Endothelial cell of umbilical vein (primary cell): ENCODE results near the gene OR8J1. TPM values are rescaled to one million over a fixed set of nuclear protein-coding genes. Genes with fewer than 3 reads are reported as not detected.
"Not testable (repeated sequence)": the region's sequence is repeated elsewhere in the genome, so short reads cannot be mapped to it uniquely, and the experiment has no call there.

Experiments used
- BruUV-seq: library from RNA; stranded (reverse); fragments of 400-500 nt; replicated peaks from 2 replicates; lab custom pipeline; 2021; lab: Mats Ljungman, UMichigan
- CTCF ChIA-PET: fragments of 300-600, 350-600 bp; sonication (Branson Sonifier 250); formaldehyde crosslinking; loops from one replicate; lab custom pipeline; 2021; ENCODE audit warnings: antibody characterized with exemption, inconsistent platforms; lab: Charles Lee
- POLR2A ChIA-PET: fragments of 300-600, 350-600 bp; sonication (Branson Sonifier 250); formaldehyde crosslinking; loops from one replicate; lab custom pipeline; 2021; ENCODE audit warnings: antibody characterized with exemption, inconsistent platforms; lab: Charles Lee
- DNase-seq: peaks from one replicate; pipeline ENCODE4 v3.0.0-alpha.2; 2011; ENCODE audit warnings: low read depth, low spot score
- FAIRE-seq: peaks from 2 replicates; lab custom pipeline; 2011; peaks lifted over from hg19 to GRCh38; lab: Jason Lieb, UNC
- H2AFZ ChIP-seq: 2 replicates; pipeline ENCODE4 v1.6.0; 2012; ENCODE audit warnings: low read depth, low read length, control low read depth, inconsistent platforms
- H3K27ac ChIP-seq: 2 replicates; pipeline ENCODE4 v1.5.1; 2011; ENCODE audit warnings: low read depth, mild to moderate bottlenecking, control low read depth, low read length, moderate library complexity; ENCODE audit not compliant: insufficient read depth
- H3K27me3 ChIP-seq, 2 experiments: 2 replicates each; pipeline versions ENCODE4 v1.6.0 to v1.6.1; 2011; ENCODE audit warnings: low read length in 2 of 2, mixed read lengths in 1 of 2; ENCODE audit not compliant: control insufficient read depth in 2 of 2, insufficient read depth in 2 of 2
- H3K36me3 ChIP-seq, 2 experiments: 2 replicates in 1 of 2; 3 replicates in 1 of 2; pipeline ENCODE4 v1.5.1; 2011; ENCODE audit warnings: low read length in 2 of 2, mild to moderate bottlenecking in 1 of 2, moderate library complexity in 1 of 2; ENCODE audit not compliant: control insufficient read depth in 2 of 2, insufficient read depth in 2 of 2; ENCODE audit errors: extremely low read depth in 1 of 2
- H3K4me1 ChIP-seq: 3 replicates; pipeline ENCODE4 v1.5.1; 2011; ENCODE audit warnings: mild to moderate bottlenecking, low read length; ENCODE audit not compliant: control insufficient read depth, insufficient read depth; ENCODE audit errors: extremely low read depth
- H3K4me2 ChIP-seq: 2 replicates; pipeline ENCODE4 v1.6.1; 2011; ENCODE audit warnings: low read length, control low read depth, mixed read lengths; ENCODE audit not compliant: insufficient read depth
- H3K4me3 ChIP-seq, 3 experiments: fragments of 200-600 bp in 1 of 3; sonication (generic), shearing (Covaris generic) in 1 of 3; replicated peaks in 1 of 3; 2 replicates each; pipeline ENCODE4 v1.5.1; 2011 to 2016; ENCODE audit warnings: control low read depth in 3 of 3, low read length in 3 of 3, mild to moderate bottlenecking in 2 of 3, inconsistent platforms in 1 of 3, low read depth in 1 of 3, moderate library complexity in 1 of 3; ENCODE audit not compliant: insufficient read depth in 1 of 3
- H3K79me2 ChIP-seq: 2 replicates; pipeline ENCODE4 v1.6.0; 2012; ENCODE audit warnings: low read length, inconsistent platforms; ENCODE audit not compliant: control insufficient read depth, insufficient read depth
- H3K9ac ChIP-seq: replicated peaks from 2 replicates; pipeline ENCODE3; 2011; ENCODE audit warnings: low read length, control low read depth; ENCODE audit not compliant: insufficient read depth; ENCODE audit errors: extremely low read depth
- H3K9me1 ChIP-seq: replicated peaks from 3 replicates; pipeline ENCODE4 v1.6.0; 2011; ENCODE audit warnings: mild to moderate bottlenecking, low read length; ENCODE audit not compliant: control insufficient read depth, insufficient read depth; ENCODE audit errors: extremely low read depth
- H3K9me3 ChIP-seq: replicated peaks from 2 replicates; pipeline ENCODE4 v1.5.1; 2012; ENCODE audit warnings: low read length, inconsistent platforms; ENCODE audit not compliant: control insufficient read depth, insufficient read depth
- H4K20me1 ChIP-seq: replicated peaks from 2 replicates; pipeline ENCODE3; 2011; ENCODE audit warnings: mild to moderate bottlenecking, low read length; ENCODE audit not compliant: control insufficient read depth, insufficient read depth; ENCODE audit errors: extremely low read depth
- FOS ChIP-seq: IDR thresholded peaks from 2 replicates; pipeline ENCODE4 v1.6.1; 2011; ENCODE audit warnings: mild to moderate bottlenecking, low read length, moderate library complexity, borderline replicate concordance; ENCODE audit not compliant: insufficient read depth
- GATA2 ChIP-seq: IDR thresholded peaks from 2 replicates; pipeline ENCODE4 v1.7.0; 2011; ENCODE audit warnings: low read depth, mild to moderate bottlenecking, moderate library complexity, mixed read lengths, low read length; ENCODE audit not compliant: insufficient read length, insufficient read depth
- JUN ChIP-seq: IDR thresholded peaks from 2 replicates; pipeline ENCODE4 v1.6.1; 2011; ENCODE audit warnings: borderline replicate concordance, low read depth; ENCODE audit not compliant: insufficient read length, insufficient read depth
- POLR2A ChIP-seq: IDR thresholded peaks from 2 replicates; pipeline ENCODE4 v1.6.1; 2012; ENCODE audit warnings: low read depth, mild to moderate bottlenecking, control low read depth, low read length
- POLR2AphosphoS5 ChIP-seq: IDR thresholded peaks from 2 replicates; pipeline ENCODE4 v1.6.1; 2012; ENCODE audit warnings: low read depth, mild to moderate bottlenecking, control low read depth, low read length, moderate library complexity; ENCODE audit not compliant: insufficient read depth
- dilution Hi-C: fragments of 300-500 bp; cut with MboI; formaldehyde crosslinking; loops from one replicate; pipeline ENCODE4 v1.15.0; 2019; ENCODE audit warnings: low sequenced_read_pairs; ENCODE audit not compliant: extremely low pct_ligation_motif_present
- intact Hi-C: fragments of 100-400 bp; cut with micrococcal nuclease; formaldehyde crosslinking; loops from one replicate; pipeline ENCODE4 v1.10.0; 2022
- polyA plus RNA-seq, 4 experiments: library from polyadenylated mRNA; depleted of rRNA in 3 of 4; stranded (reverse) in 3 of 4; unstranded in 1 of 4; fragments of >200 nt; gene quantifications; 2 replicates each; pipeline versions ENCODE4 v1.2.1 to v1.2.3, GENCODE V29; 2011 to 2012; ENCODE audit warnings: missing spikeins in 1 of 4
- total RNA-seq: library from RNA; stranded (reverse); gene quantifications from 2 replicates; pipeline ENCODE4 v1.2.3, GENCODE V29; 2021

The OR8J1 gene
- total and polyA plus RNA-seq, 2 donors (not counting 3 experiments of a cell fraction or from before 2014, with no cell fraction given), result not detected

- no peak overlapping the region for H3K4me2 ChIP-seq
- intact Hi-C loops, result no loop called here
- no peak overlapping the region for H3K27ac ChIP-seq
- no peaks in the 10 kb centered on the region for H3K9me1 ChIP-seq
- ChIA-PET POLR2A (no interaction called here), CTCF (no interaction called here)
- H3K9me3 ChIP-seq, result no peaks in the 10 kb centered on the region
- H3K4me3 ChIP-seq, result no peak overlapping the region
- no peaks in the 10 kb centered on the region for H3K79me2 ChIP-seq
- no peak overlapping the region for H2AFZ ChIP-seq
- H4K20me1 ChIP-seq, result no peaks in the 10 kb centered on the region
- TF ChIP-seq FOS, result no peak
- TF ChIP-seq JUN, result no peak
- TF ChIP-seq POLR2AphosphoS5, result no peak
- no peak for TF ChIP-seq GATA2
- no peak for TF ChIP-seq POLR2A
- BruUV-seq, result no TSS peak
- H3K9ac ChIP-seq, result no peak overlapping the region
- H3K36me3 ChIP-seq, result no peaks in the 10 kb centered on the region
- DNase-seq (no peak), FAIRE-seq (no peak)
- no peaks in the 10 kb centered on the region for H3K27me3 ChIP-seq
- H3K4me1 ChIP-seq, result no peaks in the 10 kb centered on the region
- dilution Hi-C loops, result no loop called here
Observed at GRCh38 chr11:56396047-56396446, 42.0 kb downstream of the OR8J1 start.

- H3K4me3 ChIP-seq, H3K27me3 ChIP-seq, POLR2A ChIA-PET, H3K36me3 ChIP-seq, H3K27ac ChIP-seq, dilution Hi-C loops, H3K9me3 ChIP-seq, intact Hi-C loops, H3K79me2 ChIP-seq, CTCF ChIA-PET, H3K4me1 ChIP-seq, H3K9ac ChIP-seq, DNase-seq, BruUV-seq, H3K9me1 ChIP-seq, H2AFZ ChIP-seq, FAIRE-seq, H3K4me2 ChIP-seq, H4K20me1 ChIP-seq: not testable (repeated sequence)
Observed at GRCh38 chr11:56401858-56402461, 47.9 kb downstream of the OR8J1 start.
